Activated CD4-positive, alpha-beta T cell treated with anti-CD3 and anti-CD28 coated beads for 36 hours (primary cell): ENCODE data around the gene SASH1. TPM values are rescaled to one million over a fixed set of nuclear protein-coding genes. Genes with fewer than 3 reads are reported as not detected.

Source experiments
- ATAC-seq: fragments of 200-7000 bp; cut with Tn5 transposase; one replicate; pipeline ENCODE4 v1.10.0; 2021; ENCODE audit warnings: mild to moderate bottlenecking, moderate library complexity
- CTCF ChIA-PET: fragments of 350-600 bp; sonication (Branson Sonifier 250); formaldehyde crosslinking; loops from one replicate; lab custom pipeline; 2021; ENCODE audit warnings: antibody characterized with exemption; lab: Charles Lee
- POLR2A ChIA-PET: fragments of 350-600 bp; sonication (Branson Sonifier 250); formaldehyde crosslinking; loops from one replicate; lab custom pipeline; 2021; ENCODE audit warnings: antibody characterized with exemption, inconsistent platforms; lab: Charles Lee
- DNase-seq: peaks from one replicate; pipeline ENCODE4 v3.0.0-alpha.2; 2020
- H3K27ac Mint-ChIP-seq: one replicate; pipeline ENCODE4 v1.8.0; 2021; ENCODE audit warnings: mixed read lengths
- H3K27me3 Mint-ChIP-seq: one replicate; pipeline ENCODE4 v1.8.0; 2021; ENCODE audit warnings: mixed read lengths
- H3K36me3 Mint-ChIP-seq: one replicate; pipeline ENCODE4 v1.8.0; 2021; ENCODE audit warnings: low read depth, mixed read lengths
- H3K4me1 Mint-ChIP-seq: one replicate; pipeline ENCODE4 v1.8.0; 2021; ENCODE audit warnings: mixed read lengths
- H3K4me3 Mint-ChIP-seq: one replicate; pipeline ENCODE4 v1.8.0; 2021; ENCODE audit warnings: mild to moderate bottlenecking, moderate library complexity, mixed read lengths
- H3K9me3 Mint-ChIP-seq: one replicate; pipeline ENCODE4 v1.8.0; 2021; ENCODE audit warnings: low read depth, mixed read lengths
- intact Hi-C, 2 experiments: fragments of 100-400 bp; cut with DNase I in 1 of 2; cut with micrococcal nuclease in 1 of 2; formaldehyde crosslinking; loops; one replicate each; pipeline versions ENCODE4 v1.14.2 to v1.15.1; 2022 to 2024; cut with DNase I, micrococcal nuclease
- total RNA-seq, 2 experiments: library from RNA; stranded (reverse); gene quantifications; one replicate each; pipeline ENCODE4 v1.2.3, GENCODE V29; 2021

SASH1 gene
- total RNA-seq, 2 experiments from 2014 or later, result 0.26 to 0.46 TPM

DNA sequence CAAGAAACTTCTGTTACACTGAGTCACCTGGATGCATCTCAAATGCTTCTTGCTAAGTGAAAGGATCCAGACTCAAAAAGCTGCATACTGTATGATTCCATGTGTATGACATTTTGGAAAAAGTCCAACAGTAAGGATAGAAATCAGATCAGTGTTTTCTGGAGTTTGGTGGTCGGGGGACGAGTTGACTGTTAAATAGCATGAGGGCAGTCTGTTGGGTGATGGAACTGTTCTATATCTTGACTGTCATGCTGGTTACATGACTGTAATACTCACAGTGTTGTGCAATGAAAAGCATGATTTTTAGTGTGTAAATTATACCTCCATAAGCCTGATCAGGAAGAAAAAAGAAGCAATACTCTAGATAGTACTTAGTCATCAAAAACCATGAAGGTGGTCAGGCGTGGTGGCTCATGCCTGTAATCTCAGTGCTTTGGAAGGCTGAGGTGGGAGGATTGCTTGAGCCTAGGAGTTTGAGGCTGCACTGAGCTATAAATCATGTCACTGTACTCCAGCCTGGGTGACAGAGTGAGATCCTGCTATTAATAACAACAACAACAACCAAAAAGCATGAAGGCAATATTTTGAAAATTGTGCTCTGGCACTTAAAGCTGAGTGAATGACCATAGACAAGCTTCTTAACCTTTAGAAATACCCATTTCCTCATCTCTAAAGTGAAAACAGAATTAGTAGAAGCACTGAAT lies 30.5 kb upstream of the SASH1 start:
- Mint-ChIP-seq H3K27ac (no peak overlapping the region), H3K36me3 (no peaks in the 10 kb centered on the region), H3K9me3 (no peaks in the 10 kb centered on the region), H3K27me3 (no peaks in the 10 kb centered on the region), H3K4me3 (no peak overlapping the region), H3K4me1 (no peaks in the 10 kb centered on the region)
- intact Hi-C loops, result no loop called here
- ChIA-PET POLR2A (no interaction called here), CTCF (no interaction called here)
- DNase-seq (no peak), ATAC-seq (no peak)

DNA sequence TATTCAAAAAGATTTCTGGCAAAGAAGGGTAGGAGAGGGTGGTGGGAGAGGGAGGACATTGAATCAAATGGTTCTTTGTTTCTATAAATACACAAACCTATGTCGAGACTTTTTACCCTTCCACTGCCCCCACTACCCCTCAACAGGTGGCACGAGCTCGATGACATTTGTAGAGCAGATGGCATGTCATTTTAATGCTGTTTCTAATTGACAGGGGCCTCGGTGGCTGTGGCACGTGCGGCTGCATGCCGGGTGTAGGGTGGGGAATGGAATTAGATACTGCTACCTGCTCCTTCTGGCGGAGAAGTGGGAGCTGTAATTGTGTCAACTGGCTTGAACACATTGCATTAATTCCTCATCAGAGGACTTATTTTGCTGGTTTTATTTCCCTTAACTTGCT lies 29.1 kb upstream of the SASH1 start:
- no peaks in the 10 kb centered on the region for H3K4me1 Mint-ChIP-seq
- H3K27ac Mint-ChIP-seq, result no peak overlapping the region
- no peaks in the 10 kb centered on the region for H3K9me3 Mint-ChIP-seq
- intact Hi-C loops, result no loop called here
- CTCF ChIA-PET, result interaction anchor here (1.1 kb wide), 1 partner anchor 119 kb away, joined by 3 read pairs; no protein-coding TSS in a partner anchor
- H3K36me3 Mint-ChIP-seq, result no peaks in the 10 kb centered on the region
- H3K4me3 Mint-ChIP-seq, result no peak overlapping the region
- no peak for ATAC-seq
- DNase-seq, result no peak
- POLR2A ChIA-PET, result no interaction called here
- H3K27me3 Mint-ChIP-seq, result no peaks in the 10 kb centered on the region

DNA sequence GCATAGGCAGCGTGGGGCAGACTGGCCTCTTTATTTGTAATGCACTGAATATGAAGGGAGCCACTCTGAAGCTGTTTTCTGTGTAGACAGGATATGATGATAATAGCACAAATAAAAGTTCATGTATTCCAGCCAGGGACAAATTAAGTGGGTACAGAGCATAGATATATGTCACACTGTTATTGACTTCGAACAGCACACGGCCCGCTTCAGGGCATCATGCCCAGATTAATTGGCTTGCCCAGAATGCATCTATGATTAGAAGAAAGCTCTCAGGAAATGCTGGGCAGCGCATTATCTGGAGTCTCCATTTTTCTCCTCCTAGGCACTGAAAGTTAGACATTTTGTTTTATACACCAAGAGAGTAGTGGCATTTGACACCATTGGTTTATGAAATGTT lies 26.3 kb upstream of the SASH1 start:
- no peak for DNase-seq
- ChIA-PET POLR2A (no interaction called here), CTCF (interaction anchor here (0.7 to 0.8 kb wide), 2 partner anchors 823 to 841 kb away, joined by 3 read pairs; no protein-coding TSS in a partner anchor)
- no peaks in the 10 kb centered on the region for H3K9me3 Mint-ChIP-seq
- no peaks in the 10 kb centered on the region for H3K4me1 Mint-ChIP-seq
- ATAC-seq, result no peak
- intact Hi-C loops, result no loop called here
- H3K36me3 Mint-ChIP-seq, result no peaks in the 10 kb centered on the region
- H3K27ac Mint-ChIP-seq, result no peak overlapping the region
- H3K4me3 Mint-ChIP-seq, result no peak overlapping the region
- peaks cover 7% of the 10 kb centered on the region for H3K27me3 Mint-ChIP-seq

DNA sequence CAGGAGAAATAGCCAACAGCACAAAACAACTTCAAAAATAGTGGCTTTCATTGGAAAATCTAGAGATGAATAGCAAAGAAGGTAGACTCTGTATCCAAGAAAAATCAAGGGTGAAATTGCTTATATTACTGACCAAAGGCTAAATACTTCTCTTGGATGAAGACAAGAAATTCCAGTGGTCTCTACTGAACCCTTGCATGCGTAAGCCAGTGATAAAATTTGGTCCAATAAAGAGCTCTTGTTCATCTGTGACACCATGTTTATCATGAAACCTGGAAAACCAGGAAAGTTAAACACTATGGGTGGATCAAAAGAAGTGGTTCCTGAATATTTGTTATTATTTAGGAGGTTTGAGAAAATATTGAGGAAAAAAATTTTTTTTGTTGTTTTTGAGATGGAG lies 25.6 kb upstream of the SASH1 start:
- intact Hi-C loops, result no loop called here
- H3K27ac Mint-ChIP-seq, result no peak overlapping the region
- no peak for ATAC-seq
- CTCF ChIA-PET, result interaction anchor here (0.6 to 0.7 kb wide), 2 partner anchors 12 to 824 kb away, joined by 3 read pairs; no protein-coding TSS in a partner anchor
- no peaks in the 10 kb centered on the region for H3K9me3 Mint-ChIP-seq
- H3K27me3 Mint-ChIP-seq, result peaks cover 7% of the 10 kb centered on the region
- H3K4me3 Mint-ChIP-seq, result no peak overlapping the region
- H3K36me3 Mint-ChIP-seq, result no peaks in the 10 kb centered on the region
- POLR2A ChIA-PET, result no interaction called here
- no peaks in the 10 kb centered on the region for H3K4me1 Mint-ChIP-seq
- no peak for DNase-seq

DNA sequence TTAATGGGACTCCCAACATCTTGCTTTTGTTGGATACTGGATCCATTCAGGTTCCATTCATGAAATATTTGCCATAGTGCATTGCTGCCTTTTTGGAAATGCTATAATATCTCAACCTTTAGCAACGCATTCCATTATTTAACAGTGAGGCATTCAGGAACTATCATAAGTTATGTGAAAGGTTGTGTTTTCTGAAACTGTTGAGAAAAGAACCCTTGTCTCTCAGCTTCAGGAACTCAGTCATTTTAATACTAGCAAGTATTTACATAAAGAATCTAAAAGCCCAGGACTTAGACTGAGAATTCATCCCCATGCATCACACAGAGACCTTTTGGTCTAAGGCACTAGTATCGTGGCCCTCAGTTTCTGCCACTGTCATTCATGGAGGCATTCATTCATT lies 24.9 kb upstream of the SASH1 start:
- DNase-seq (no peak), ATAC-seq (no peak)
- Mint-ChIP-seq H3K9me3 (no peaks in the 10 kb centered on the region), H3K36me3 (no peaks in the 10 kb centered on the region), H3K4me1 (no peaks in the 10 kb centered on the region), H3K4me3 (no peak overlapping the region), H3K27me3 (peaks cover 12% of the 10 kb centered on the region), H3K27ac (no peak overlapping the region)
- ChIA-PET CTCF (interaction anchor here (0.9 kb wide), 1 partner anchor 146 kb away, joined by 3 read pairs; no protein-coding TSS in a partner anchor), POLR2A (no interaction called here)
- intact Hi-C loops, result no loop called here

DNA sequence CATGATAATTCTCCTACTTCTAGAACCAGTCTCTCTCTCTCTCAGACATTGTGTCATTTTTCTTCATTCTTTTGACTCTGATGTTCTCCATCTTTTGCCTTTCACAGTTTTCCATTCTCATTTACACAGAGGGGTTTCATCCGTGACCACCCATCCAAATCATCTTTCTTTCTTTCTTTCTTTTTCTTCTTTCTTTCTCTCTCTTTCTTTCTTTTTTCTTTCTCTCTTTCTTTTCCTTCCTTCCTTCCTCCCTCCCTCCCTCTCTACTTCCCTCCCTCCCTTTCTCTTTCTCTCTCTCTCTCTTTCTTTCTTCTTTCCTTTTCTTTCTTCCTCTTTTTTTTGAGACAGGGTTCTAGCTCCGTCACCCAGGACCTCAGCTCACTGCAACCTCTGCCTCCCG lies 19.9 kb upstream of the SASH1 start:
- Mint-ChIP-seq H3K9me3 (no peaks in the 10 kb centered on the region), H3K36me3 (no peaks in the 10 kb centered on the region), H3K27ac (no peak overlapping the region), H3K27me3 (peaks cover 33% of the 10 kb centered on the region), H3K4me1 (no peaks in the 10 kb centered on the region), H3K4me3 (no peak overlapping the region)
- intact Hi-C loops, result no loop called here
- DNase-seq (no peak), ATAC-seq (no peak)
- POLR2A ChIA-PET, result no interaction called here
- CTCF ChIA-PET, result interaction anchor here (0.6 kb wide), 1 partner anchor 1373 kb away, joined by 3 read pairs; no protein-coding TSS in a partner anchor

DNA sequence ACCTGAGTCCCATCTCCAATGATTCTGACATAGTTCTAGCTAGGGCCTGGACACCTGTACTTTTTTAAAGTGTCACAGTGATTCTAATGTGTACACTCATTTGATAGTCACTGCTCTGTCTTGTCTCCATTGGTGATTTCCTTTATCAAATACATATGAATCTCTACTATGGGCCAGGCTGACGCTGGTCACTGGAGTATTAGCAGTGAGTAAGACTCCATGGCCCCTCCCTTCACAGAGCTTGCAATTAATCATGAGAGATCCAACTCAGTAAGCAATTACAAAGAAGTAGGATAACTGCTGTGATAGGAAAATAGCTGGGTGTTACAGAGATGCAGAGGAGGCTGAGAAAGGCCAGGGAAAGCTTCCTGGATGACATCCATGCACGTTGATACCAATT lies 19.3 kb upstream of the SASH1 start:
- CTCF ChIA-PET, result no interaction called here
- Mint-ChIP-seq H3K9me3 (no peaks in the 10 kb centered on the region), H3K36me3 (no peaks in the 10 kb centered on the region), H3K27ac (no peak overlapping the region), H3K4me3 (no peak overlapping the region), H3K4me1 (no peaks in the 10 kb centered on the region), H3K27me3 (peaks cover 33% of the 10 kb centered on the region)
- DNase-seq, result no peak
- intact Hi-C loops, result no loop called here
- no peak for ATAC-seq
- POLR2A ChIA-PET, result no interaction called here

DNA sequence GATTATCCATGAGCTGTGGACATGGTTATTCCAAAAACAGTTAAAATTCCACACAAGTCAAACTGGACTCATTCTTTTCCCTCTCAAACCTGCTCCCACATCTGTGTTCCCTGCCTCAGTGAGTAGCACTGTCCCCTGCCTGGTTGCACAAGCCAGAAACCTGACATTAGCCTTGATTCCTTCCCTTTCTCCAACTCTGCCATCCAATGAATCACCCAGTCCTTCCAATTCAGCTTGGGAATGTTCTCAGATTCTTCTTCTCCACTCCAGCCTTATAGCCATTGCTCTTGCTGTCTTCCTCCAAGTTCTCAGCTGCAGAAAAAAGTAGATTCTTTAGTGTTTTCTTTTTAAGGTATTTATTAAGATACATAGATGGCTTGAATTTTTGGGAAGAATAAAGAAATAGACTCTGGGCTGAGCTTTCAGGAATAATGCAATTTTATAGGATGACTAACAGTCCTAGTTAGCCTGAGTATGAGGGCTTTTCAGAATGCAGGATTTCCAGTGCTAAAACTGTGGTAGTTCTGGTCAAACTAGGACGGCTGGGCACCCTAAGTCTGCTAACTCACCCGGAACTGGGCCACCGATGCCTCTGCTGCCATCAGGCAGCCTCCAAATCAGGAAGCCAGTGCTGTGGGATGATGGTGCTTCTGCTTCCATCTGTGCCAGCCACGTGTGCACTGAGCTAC lies 18.2 kb upstream of the SASH1 start:
- ATAC-seq, result no peak
- H3K4me3 Mint-ChIP-seq, result no peak overlapping the region
- ChIA-PET POLR2A (no interaction called here), CTCF (no interaction called here)
- no peaks in the 10 kb centered on the region for H3K4me1 Mint-ChIP-seq
- DNase-seq, result no peak
- H3K9me3 Mint-ChIP-seq, result no peaks in the 10 kb centered on the region
- intact Hi-C loops, result no loop called here
- peaks cover 34% of the 10 kb centered on the region for H3K27me3 Mint-ChIP-seq
- H3K36me3 Mint-ChIP-seq, result no peaks in the 10 kb centered on the region
- H3K27ac Mint-ChIP-seq, result no peak overlapping the region

DNA sequence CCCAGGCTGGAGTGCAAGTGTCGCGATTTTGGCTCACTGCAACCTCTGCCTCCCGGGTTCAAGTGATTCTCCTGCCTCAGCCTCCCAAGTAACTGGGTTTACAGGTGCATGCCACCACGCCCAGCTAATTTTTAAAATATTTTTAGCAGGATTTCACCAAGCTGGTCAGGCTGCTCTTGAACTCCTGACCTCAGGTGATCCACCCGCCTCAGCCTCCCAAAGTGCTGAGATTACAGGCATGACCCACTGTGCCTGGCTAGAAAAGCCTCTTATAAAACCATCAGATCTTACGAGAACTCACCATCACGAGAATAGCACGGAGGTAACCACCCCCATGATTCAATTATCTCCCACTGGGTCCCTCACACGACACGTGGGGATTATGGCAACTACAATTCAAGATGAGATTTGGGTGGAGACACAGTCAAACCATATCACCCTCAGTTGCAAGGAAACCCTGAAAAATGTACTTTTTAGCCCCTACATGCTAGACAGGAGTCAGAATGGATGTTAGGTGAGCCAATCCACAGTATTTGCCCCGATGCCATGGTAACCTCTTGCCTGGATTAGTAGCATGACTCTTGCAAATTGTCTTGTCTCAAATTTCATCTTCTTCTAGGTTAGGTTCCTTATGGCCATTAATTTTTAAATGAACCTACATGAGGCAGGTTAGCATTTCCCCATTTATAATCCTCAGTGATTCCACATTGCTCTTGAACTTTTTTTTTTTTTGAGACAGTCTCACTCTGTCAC lies 17.1 kb upstream of the SASH1 start:
- Mint-ChIP-seq H3K4me3 (no peak overlapping the region), H3K27ac (no peak overlapping the region), H3K9me3 (no peaks in the 10 kb centered on the region), H3K4me1 (no peaks in the 10 kb centered on the region), H3K36me3 (no peaks in the 10 kb centered on the region), H3K27me3 (peaks cover 33% of the 10 kb centered on the region)
- no peak for DNase-seq
- ChIA-PET CTCF (no interaction called here), POLR2A (no interaction called here)
- intact Hi-C loops, result no loop called here
- ATAC-seq, result no peak

DNA sequence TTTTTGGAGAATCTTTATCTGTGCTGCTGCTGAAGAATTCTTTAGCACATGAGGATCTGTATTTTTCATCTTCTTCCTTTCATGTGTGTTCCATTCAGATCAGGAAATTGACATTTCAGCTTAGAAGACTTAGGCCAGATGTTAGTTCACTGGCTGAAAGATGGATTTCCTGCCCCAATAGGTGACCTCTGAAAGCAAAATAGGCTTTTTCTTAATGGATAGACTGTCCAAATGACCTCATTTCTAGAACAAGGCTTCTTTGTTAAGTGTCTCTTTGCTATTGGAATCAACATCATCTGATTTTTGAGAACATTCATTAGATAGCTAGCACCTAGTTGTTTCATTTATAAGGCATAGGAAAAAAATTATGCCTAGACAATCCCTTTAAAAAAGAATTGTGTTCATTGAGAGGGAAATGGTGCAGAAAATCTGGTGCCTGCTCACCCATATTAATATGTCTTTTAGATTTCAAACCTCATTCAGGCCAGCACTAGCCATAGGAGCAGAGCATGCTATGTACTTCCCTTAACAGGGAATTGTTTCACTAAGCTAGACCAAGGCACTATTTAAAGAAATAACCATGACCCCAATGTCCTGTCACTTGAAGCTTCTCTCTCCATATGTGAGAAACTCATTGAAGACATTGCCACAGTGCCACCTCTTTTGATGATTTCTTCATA lies 13.6 kb upstream of the SASH1 start:
- Mint-ChIP-seq H3K4me1 (no peaks in the 10 kb centered on the region), H3K9me3 (no peaks in the 10 kb centered on the region), H3K4me3 (no peak overlapping the region), H3K36me3 (no peaks in the 10 kb centered on the region), H3K27me3 (peaks cover 33% of the 10 kb centered on the region), H3K27ac (no peak overlapping the region)
- CTCF ChIA-PET, result interaction anchor here (0.9 kb wide), 1 partner anchor 12 kb away, joined by 3 read pairs; no protein-coding TSS in a partner anchor
- intact Hi-C loops, result no loop called here
- DNase-seq, result no peak
- ATAC-seq, result no peak
- POLR2A ChIA-PET, result no interaction called here
